Activated CD8-positive, alpha-beta memory T cell treated with anti-CD3 and anti-CD28 coated beads, Interleukin-2, amount 50 U/mL, for 1 hour (primary cell): ENCODE measurements around the gene BMERB1.
"Not testable (repeated sequence)": the region's sequence is repeated elsewhere in the genome, so short reads cannot be mapped to it uniquely, and the experiment has no call there.

Source experiments
- DNase-seq: peaks from one replicate; pipeline ENCODE4 v3.0.0-alpha.2; 2020; ENCODE audit errors: extremely low read depth

The BMERB1 gene

GRCh38 chr16:15461376-15461775 lies 27.0 kb downstream of the BMERB1 start:
- DNase-seq: no peak

GRCh38 chr16:15464401-15465186 lies 30.2 kb downstream of the BMERB1 start:
- no peak for DNase-seq

- no peak for DNase-seq
These were observed 31.7 kb downstream of the BMERB1 start for GRCh38 chr16:15466131-15466530.

GRCh38 chr16:15466886-15467781 lies 32.7 kb downstream of the BMERB1 start:
- DNase-seq: no peak

GRCh38 chr16:15476971-15477370 lies 42.6 kb downstream of the BMERB1 start:
- DNase-seq: not testable (repeated sequence)

- DNase-seq: no peak
These were observed 43.4 kb downstream of the BMERB1 start for GRCh38 chr16:15477802-15478201.

- DNase-seq: no peak
These were observed 47.8 kb downstream of the BMERB1 start for GRCh38 chr16:15482068-15482747.

GRCh38 chr16:15482748-15483298 lies 48.4 kb downstream of the BMERB1 start:
- no peak for DNase-seq

- DNase-seq: no peak
These were observed 49.5 kb downstream of the BMERB1 start for GRCh38 chr16:15483857-15484256.

- DNase-seq: no peak
These were observed 50.3 kb downstream of the BMERB1 start for GRCh38 chr16:15484662-15485061.

- no peak for DNase-seq
These were observed 50.8 kb downstream of the BMERB1 start for GRCh38 chr16:15485175-15485574.

- no peak for DNase-seq
These were observed 52.3 kb downstream of the BMERB1 start for GRCh38 chr16:15486661-15487060.

GRCh38 chr16:15487336-15488284 lies 53.2 kb downstream of the BMERB1 start:
- no peak for DNase-seq

GRCh38 chr16:15489016-15489415 lies 54.6 kb downstream of the BMERB1 start:
- no peak for DNase-seq

GRCh38 chr16:15490123-15490711 lies 55.8 kb downstream of the BMERB1 start:
- DNase-seq: no peak

GRCh38 chr16:15491411-15491810 lies 57.0 kb downstream of the BMERB1 start:
- DNase-seq: no peak

- no peak for DNase-seq
These were observed 57.8 kb downstream of the BMERB1 start for GRCh38 chr16:15492091-15492740.

- no peak for DNase-seq
These were observed 59.2 kb downstream of the BMERB1 start for GRCh38 chr16:15493466-15494180.

- DNase-seq: no peak
These were observed 59.8 kb downstream of the BMERB1 start for GRCh38 chr16:15494236-15494635.
